ENCODE measurements around the gene SLC36A1. TPM values are rescaled to one million over a fixed set of nuclear protein-coding genes. Genes with fewer than 3 reads are reported as not detected.

Gene SLC36A1
- total and polyA plus RNA-seq, 2 donors (not counting 1 experiment from before 2014, with no cell fraction given), result 4.6 to 18.9 TPM

- Histone ChIP-seq H3K4me3 (replicated peaks in 1 of 4; ENCODE audit: control extremely low read depth in 1 of 4, insufficient read depth in 1 of 4, low read depth in 3 of 4, low read length in 4 of 4) (no peak overlapping the region), H2AFZ (ENCODE audit: low read length) (no peak overlapping the region), H3K4me2 (ENCODE audit: extremely low read depth, insufficient read depth, low read length) (no peak overlapping the region), H3K36me3 (ENCODE audit: control insufficient read depth, insufficient read depth, low read length) (peaks cover 6% of the 10 kb centered on the region), H4K20me1 (ENCODE audit: control insufficient read depth, extremely low read depth, insufficient read depth, low read length) (no peaks in the 10 kb centered on the region), H3K27ac (ENCODE audit: insufficient read depth, low read length) (no peak overlapping the region), H3K4me1 (ENCODE audit: control insufficient read depth, extremely low read depth, insufficient read depth, low read length) (no peaks in the 10 kb centered on the region), H3K27me3 (ENCODE audit: control insufficient read depth, insufficient read depth, low read length) (no peaks in the 10 kb centered on the region), H3K79me2 (ENCODE audit: control insufficient read depth, insufficient read depth, low read length) (no peaks in the 10 kb centered on the region), H3K9ac (ENCODE audit: insufficient read depth, low read length) (no peak overlapping the region), H3K9me3 (ENCODE audit: control insufficient read depth, insufficient read depth, low read depth, low read length) (no peaks in the 10 kb centered on the region)
- no peak for DNase-seq (ENCODE audit: low read depth in 2 of 2)
- peak in 1 of 2 donors; percentile 45 for TF ChIP-seq CTCF (conservative IDR thresholded peaks at IDR 0.05 in 1 of 2, IDR thresholded peaks at IDR 0.05 in 1 of 2; ENCODE audit: low read depth in 1 of 2, low read length in 2 of 2)
- no peak for TF ChIP-seq EZH2 (IDR thresholded peaks at IDR 0.05; ENCODE audit: low read length, missing control alignments)
Measured at GRCh38 chr5:151463137-151464029, 16.0 kb downstream of the SLC36A1 start.

- Histone ChIP-seq H3K4me2 (ENCODE audit: extremely low read depth, insufficient read depth, low read length) (no peak overlapping the region), H3K27ac (ENCODE audit: insufficient read depth, low read length) (no peak overlapping the region), H3K27me3 (ENCODE audit: control insufficient read depth, insufficient read depth, low read length) (no peaks in the 10 kb centered on the region), H3K36me3 (ENCODE audit: control insufficient read depth, insufficient read depth, low read length) (peaks cover 6% of the 10 kb centered on the region), H2AFZ (ENCODE audit: low read length) (no peak overlapping the region), H4K20me1 (ENCODE audit: control insufficient read depth, extremely low read depth, insufficient read depth, low read length) (no peaks in the 10 kb centered on the region), H3K9ac (ENCODE audit: insufficient read depth, low read length) (no peak overlapping the region), H3K4me3 (replicated peaks in 1 of 4; ENCODE audit: control extremely low read depth in 1 of 4, insufficient read depth in 1 of 4, low read depth in 3 of 4, low read length in 4 of 4) (no peak overlapping the region), H3K79me2 (ENCODE audit: control insufficient read depth, insufficient read depth, low read length) (no peaks in the 10 kb centered on the region), H3K9me3 (ENCODE audit: control insufficient read depth, insufficient read depth, low read depth, low read length) (no peaks in the 10 kb centered on the region), H3K4me1 (ENCODE audit: control insufficient read depth, extremely low read depth, insufficient read depth, low read length) (peaks cover 2% of the 10 kb centered on the region)
- no peak for DNase-seq (ENCODE audit: low read depth in 2 of 2)
- no peak for TF ChIP-seq CTCF (conservative IDR thresholded peaks at IDR 0.05 in 1 of 2, IDR thresholded peaks at IDR 0.05 in 1 of 2; ENCODE audit: low read depth in 1 of 2, low read length in 2 of 2)
- no peak for TF ChIP-seq EZH2 (IDR thresholded peaks at IDR 0.05; ENCODE audit: low read length, missing control alignments)
Measured at GRCh38 chr5:151464101-151464500, 16.7 kb downstream of the SLC36A1 start.

- peaks cover 8% of the 10 kb centered on the region for H3K4me1 ChIP-seq (ENCODE audit: control insufficient read depth, extremely low read depth, insufficient read depth, low read length)
- DNase-seq (ENCODE audit: low read depth in 2 of 2), result no peak
- no peak overlapping the region for H3K9ac ChIP-seq (ENCODE audit: insufficient read depth, low read length)
- H3K9me3 ChIP-seq (ENCODE audit: control insufficient read depth, insufficient read depth, low read depth, low read length), result no peaks in the 10 kb centered on the region
- H3K4me3 ChIP-seq (replicated peaks in 1 of 4; ENCODE audit: control extremely low read depth in 1 of 4, insufficient read depth in 1 of 4, low read depth in 3 of 4, low read length in 4 of 4), result no peak overlapping the region
- H3K36me3 ChIP-seq (ENCODE audit: control insufficient read depth, insufficient read depth, low read length), result peaks cover 6% of the 10 kb centered on the region
- H3K4me2 ChIP-seq (ENCODE audit: extremely low read depth, insufficient read depth, low read length), result no peak overlapping the region
- H3K27ac ChIP-seq (ENCODE audit: insufficient read depth, low read length), result no peak overlapping the region
- TF ChIP-seq EZH2 (IDR thresholded peaks at IDR 0.05; ENCODE audit: low read length, missing control alignments) (no peak), CTCF (conservative IDR thresholded peaks at IDR 0.05 in 1 of 2, IDR thresholded peaks at IDR 0.05 in 1 of 2; ENCODE audit: low read depth in 1 of 2, low read length in 2 of 2) (no peak)
- H3K79me2 ChIP-seq (ENCODE audit: control insufficient read depth, insufficient read depth, low read length), result no peaks in the 10 kb centered on the region
- no peaks in the 10 kb centered on the region for H4K20me1 ChIP-seq (ENCODE audit: control insufficient read depth, extremely low read depth, insufficient read depth, low read length)
- no peaks in the 10 kb centered on the region for H3K27me3 ChIP-seq (ENCODE audit: control insufficient read depth, insufficient read depth, low read length)
- no peak overlapping the region for H2AFZ ChIP-seq (ENCODE audit: low read length)
Measured at GRCh38 chr5:151465476-151465875, 18.1 kb downstream of the SLC36A1 start.

Data from fibroblast of lung (primary cell).